Measurements from ENCODE around the gene MED26. TPM values are rescaled to one million over a fixed set of nuclear protein-coding genes. Genes with fewer than 3 reads are reported as not detected.

The MED26 gene
- total and polyA plus RNA-seq, 2 of the 13 experiments (the other 11 are each of a cell fraction or from before 2014, with no cell fraction given), result 3.5 to 3.8 TPM

GRCh38 chr19:16588824-16589577, 39.0 kb downstream of the MED26 start (continued):
- no peak for TF ChIP-seq MBNL3 (CRISPR knock-in tag; conservative IDR thresholded peaks at IDR 0.05)
- TF ChIP-seq ZNF781 (CRISPR knock-in tag; IDR thresholded peaks at IDR 0.05; ENCODE audit: borderline replicate concordance, not compliant biosample characterization), result no peak
- TF ChIP-seq NR2F6 (IDR thresholded peaks at IDR 0.05), result no peak
- TF ChIP-seq NR2F6 (CRISPR knock-in tag; IDR thresholded peaks at IDR 0.05), result no peak
- no peak for TF ChIP-seq ZNF619 (CRISPR knock-in tag; IDR thresholded peaks at IDR 0.05)
- TF ChIP-seq ZNF792 (CRISPR knock-in tag; IDR thresholded peaks at IDR 0.05), result no peak
- TF ChIP-seq BCL3 (CRISPR knock-in tag; IDR thresholded peaks at IDR 0.05), result no peak
- TF ChIP-seq, protein P1, sequence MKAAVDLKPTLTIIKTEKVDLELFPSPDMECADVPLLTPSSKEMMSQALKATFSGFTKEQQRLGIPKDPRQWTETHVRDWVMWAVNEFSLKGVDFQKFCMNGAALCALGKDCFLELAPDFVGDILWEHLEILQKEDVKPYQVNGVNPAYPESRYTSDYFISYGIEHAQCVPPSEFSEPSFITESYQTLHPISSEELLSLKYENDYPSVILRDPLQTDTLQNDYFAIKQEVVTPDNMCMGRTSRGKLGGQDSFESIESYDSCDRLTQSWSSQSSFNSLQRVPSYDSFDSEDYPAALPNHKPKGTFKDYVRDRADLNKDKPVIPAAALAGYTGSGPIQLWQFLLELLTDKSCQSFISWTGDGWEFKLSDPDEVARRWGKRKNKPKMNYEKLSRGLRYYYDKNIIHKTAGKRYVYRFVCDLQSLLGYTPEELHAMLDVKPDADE (CRISPR knock-in tag; IDR thresholded peaks at IDR 0.05), result no peak

DNA sequence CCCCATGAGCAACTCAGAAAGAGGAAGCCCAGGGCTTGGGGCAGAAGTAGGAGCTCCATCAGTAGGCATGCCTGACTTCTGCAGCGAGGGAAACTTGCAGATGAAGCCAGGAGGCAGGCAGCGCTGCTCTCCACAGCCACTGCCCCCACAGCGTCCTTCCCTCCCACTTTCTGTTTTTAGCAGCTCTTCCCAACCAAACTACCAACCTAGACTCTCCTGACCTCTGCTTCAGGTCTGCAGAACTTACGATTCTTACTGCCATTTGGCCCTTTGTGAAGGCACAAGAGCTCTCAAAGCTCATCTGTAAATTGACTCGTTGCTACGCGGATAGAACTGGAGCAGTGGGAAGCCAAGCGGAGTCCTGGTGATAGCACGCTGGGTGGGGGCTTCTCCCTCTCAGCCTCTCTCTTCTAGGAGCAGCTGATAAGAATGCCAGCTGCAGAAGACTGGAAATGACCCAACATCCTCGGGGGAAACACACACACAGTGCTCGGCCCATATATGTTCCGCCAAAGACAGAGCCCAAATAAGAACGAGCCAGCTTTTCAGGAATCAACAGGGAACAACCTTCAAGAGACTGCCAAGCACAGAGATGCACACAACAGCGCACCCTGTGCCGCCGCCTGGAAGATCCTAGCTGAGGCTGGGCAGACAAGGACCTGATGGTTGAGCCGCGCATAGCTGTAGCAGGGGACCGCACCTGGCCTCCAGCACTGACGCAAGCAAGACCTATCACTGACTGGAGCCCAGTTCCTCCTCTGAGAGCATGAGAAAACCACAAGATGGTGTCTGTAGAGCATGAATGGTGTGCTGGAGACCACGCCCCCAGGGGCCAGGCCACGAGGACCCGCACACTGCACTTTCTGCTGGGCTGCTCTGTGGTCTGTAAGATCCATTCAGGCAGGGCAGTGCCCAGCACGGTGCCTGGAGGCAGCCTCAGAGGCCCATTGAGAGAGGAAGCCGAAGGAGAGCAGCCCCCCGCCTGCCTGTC, 39.9 kb downstream of the MED26 start:
- intact Hi-C loops (cut with micrococcal nuclease; ENCODE audit: unreplicated experiment), result no loop called here
- Histone ChIP-seq H3K79me2 (ENCODE audit: insufficient read depth, low read length) (peaks cover 85% of the 10 kb centered on the region), H3K36me3 (replicated peaks in 1 of 2; ENCODE audit: control insufficient read depth in 1 of 2, insufficient read depth in 2 of 2, low read length in 2 of 2) (no peaks in the 10 kb centered on the region), H4K20me1 (ENCODE audit: insufficient read depth, low read length) (peaks cover 9% of the 10 kb centered on the region), H3K9ac (ENCODE audit: insufficient read depth, low read depth, low read length) (no peak overlapping the region), H3K4me3 (replicated peaks in 1 of 3; ENCODE audit: insufficient read depth in 1 of 3, low read depth in 2 of 3, low read length in 3 of 3) (no peak overlapping the region), H3K9me3 (ENCODE audit: low read length) (no peaks in the 10 kb centered on the region), H3K4me1 (ENCODE audit: insufficient read depth, low read length) (peaks cover 16% of the 10 kb centered on the region), H3K4me2 (ENCODE audit: low read depth, low read length) (no peak overlapping the region), H3K27ac (ENCODE audit: extremely low read length, insufficient read depth, low read length) (no peak overlapping the region), H2AFZ (ENCODE audit: low read length) (no peak overlapping the region), H3K27me3 (ENCODE audit: control insufficient read depth in 1 of 2, insufficient read depth in 2 of 2, low read length in 2 of 2) (no peaks in the 10 kb centered on the region)
- ChIA-PET CTCF (ENCODE audit: low intra/inter-chr PET ratio, low total read pairs) (no interaction called here), POLR2A (no interaction called here)
- no peak for TF ChIP-seq PLRG1 (conservative IDR thresholded peaks at IDR 0.05)
- no peak for TF ChIP-seq ETV5 (CRISPR knock-in tag; IDR thresholded peaks at IDR 0.05; ENCODE audit: borderline replicate concordance)
- TF ChIP-seq ZNF770 (CRISPR knock-in tag; IDR thresholded peaks at IDR 0.05), result no peak
- WGBS (ENCODE audit: low lambda C conversion rate), result 93% methylated on average over 18 of the region's 26 CpGs
- DNase-seq (ENCODE audit: low spot score) (no peak), FAIRE-seq (no peak), ATAC-seq (no peak)
- in situ Hi-C loops (cut with HindIII; ENCODE audit: extremely low pct_ligation_motif_present, low pct_unique_long_range_greater_than_20kb), result no loop called here
- no TSS peak for BruUV-seq (replicated peaks)
